Kidney epithelial cell (primary cell): ENCODE data around the gene HDGFL3. TPM values are rescaled to one million over a fixed set of nuclear protein-coding genes. Genes with fewer than 3 reads are reported as not detected.
"Not testable (repeated sequence)": the region's sequence is repeated elsewhere in the genome, so short reads cannot be mapped to it uniquely, and the experiment has no call there.

Experiments used
- DNase-seq: peaks from one replicate; pipeline ENCODE4 v3.0.0-alpha.2; 2010; ENCODE audit warnings: low read depth
- H3K27me3 ChIP-seq: 2 replicates; pipeline ENCODE4 v1.6.0; 2011; ENCODE audit warnings: low read length; ENCODE audit not compliant: control insufficient read depth, insufficient read depth
- H3K36me3 ChIP-seq: 2 replicates; pipeline ENCODE4 v1.5.1; 2011; ENCODE audit warnings: low read length; ENCODE audit not compliant: control insufficient read depth, insufficient read depth
- H3K4me3 ChIP-seq: 2 replicates; pipeline ENCODE4 v1.5.1; 2011; ENCODE audit warnings: low read depth, mild to moderate bottlenecking, control low read depth, low read length
- total RNA-seq: library from RNA; depleted of rRNA; stranded (reverse); fragments of >200 nt; gene quantifications from 2 replicates; pipeline ENCODE4 v1.2.3, GENCODE V29; 2015
- TF ChIP-seq, protein P1 (sequence below): IDR thresholded peaks from 2 replicates; pipeline ENCODE4 v1.5.1; 2011; ENCODE audit warnings: mild to moderate bottlenecking, moderate library complexity, low read length, control low read depth, inconsistent platforms; ENCODE audit not compliant: insufficient read depth, poor library complexity, severe bottlenecking

The HDGFL3 gene
- total RNA-seq, 1 donor from 2014 or later, result 77.3 TPM

- Histone ChIP-seq H3K4me3 (no peak overlapping the region), H3K36me3 (no peaks in the 10 kb centered on the region), H3K27me3 (peaks cover 3% of the 10 kb centered on the region)
- DNase-seq, result no peak
- TF ChIP-seq, protein P1, sequence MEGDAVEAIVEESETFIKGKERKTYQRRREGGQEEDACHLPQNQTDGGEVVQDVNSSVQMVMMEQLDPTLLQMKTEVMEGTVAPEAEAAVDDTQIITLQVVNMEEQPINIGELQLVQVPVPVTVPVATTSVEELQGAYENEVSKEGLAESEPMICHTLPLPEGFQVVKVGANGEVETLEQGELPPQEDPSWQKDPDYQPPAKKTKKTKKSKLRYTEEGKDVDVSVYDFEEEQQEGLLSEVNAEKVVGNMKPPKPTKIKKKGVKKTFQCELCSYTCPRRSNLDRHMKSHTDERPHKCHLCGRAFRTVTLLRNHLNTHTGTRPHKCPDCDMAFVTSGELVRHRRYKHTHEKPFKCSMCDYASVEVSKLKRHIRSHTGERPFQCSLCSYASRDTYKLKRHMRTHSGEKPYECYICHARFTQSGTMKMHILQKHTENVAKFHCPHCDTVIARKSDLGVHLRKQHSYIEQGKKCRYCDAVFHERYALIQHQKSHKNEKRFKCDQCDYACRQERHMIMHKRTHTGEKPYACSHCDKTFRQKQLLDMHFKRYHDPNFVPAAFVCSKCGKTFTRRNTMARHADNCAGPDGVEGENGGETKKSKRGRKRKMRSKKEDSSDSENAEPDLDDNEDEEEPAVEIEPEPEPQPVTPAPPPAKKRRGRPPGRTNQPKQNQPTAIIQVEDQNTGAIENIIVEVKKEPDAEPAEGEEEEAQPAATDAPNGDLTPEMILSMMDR, result no peak
These were observed 105.3 kb downstream of the HDGFL3 start for GRCh38 chr15:83102346-83102745.

DNA sequence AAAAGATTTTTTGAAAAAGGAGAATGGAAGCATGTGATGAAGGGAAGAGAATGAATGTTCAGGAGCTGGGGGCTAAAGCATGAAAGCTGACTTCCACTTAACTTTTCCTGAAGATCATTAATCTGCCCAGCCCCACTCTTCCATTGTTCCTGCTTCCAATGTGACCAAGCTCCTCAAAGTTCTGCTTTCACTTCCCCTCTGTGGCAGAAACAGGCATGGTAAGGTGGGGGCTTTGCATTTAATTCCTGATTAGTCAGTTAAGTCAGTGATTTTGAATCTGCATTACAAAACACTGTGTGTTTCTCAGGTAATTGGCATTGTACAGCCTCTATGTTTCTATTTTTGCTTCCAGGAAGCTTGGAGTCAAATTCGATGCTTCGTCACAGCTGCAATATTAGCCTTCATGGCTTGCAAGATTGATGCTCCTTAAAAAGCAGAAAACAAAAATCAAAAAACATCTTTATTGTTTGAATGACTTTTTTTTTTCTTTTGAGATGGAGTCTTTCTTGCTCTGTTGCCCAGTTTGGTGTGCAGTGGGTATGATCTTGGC is 107.5 kb downstream of the HDGFL3 start:
- Histone ChIP-seq H3K4me3 (no peak overlapping the region), H3K27me3 (no peaks in the 10 kb centered on the region), H3K36me3 (no peaks in the 10 kb centered on the region)
- no peak for DNase-seq
- TF ChIP-seq, protein P1, result no peak

- Histone ChIP-seq H3K36me3 (no peaks in the 10 kb centered on the region), H3K4me3 (no peak overlapping the region), H3K27me3 (no peaks in the 10 kb centered on the region)
- TF ChIP-seq, protein P1, result no peak
- DNase-seq, result no peak
These were observed 108.3 kb downstream of the HDGFL3 start for GRCh38 chr15:83099290-83099689.

GRCh38 chr15:83098079-83098478 is 109.5 kb downstream of the HDGFL3 start:
- Histone ChIP-seq H3K36me3 (no peaks in the 10 kb centered on the region), H3K27me3 (no peaks in the 10 kb centered on the region), H3K4me3 (no peak overlapping the region)
- DNase-seq, result no peak
- TF ChIP-seq, protein P1, result no peak

DNA sequence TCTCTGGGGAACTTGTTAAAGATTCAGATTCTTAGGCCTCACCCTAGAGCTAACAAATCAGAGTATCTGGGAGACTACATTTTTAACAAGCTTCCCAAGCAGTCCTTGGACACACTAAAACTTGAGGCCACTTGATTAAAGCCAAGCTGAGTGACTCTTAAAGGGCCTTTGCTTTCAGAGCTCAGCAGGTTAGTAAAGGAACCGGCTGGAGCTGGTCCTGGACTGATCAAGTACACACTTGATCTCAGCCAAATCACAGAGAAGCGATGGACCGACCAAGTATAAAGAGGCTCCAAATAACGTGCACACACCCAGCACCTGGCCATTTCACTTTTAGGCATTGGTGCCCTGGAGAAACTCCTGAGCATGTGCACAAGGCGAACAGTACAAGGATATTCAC is 113.0 kb downstream of the HDGFL3 start:
- Histone ChIP-seq H3K27me3 (no peaks in the 10 kb centered on the region), H3K36me3 (no peaks in the 10 kb centered on the region), H3K4me3 (no peak overlapping the region)
- no peak for DNase-seq
- TF ChIP-seq, protein P1, result no peak

DNA sequence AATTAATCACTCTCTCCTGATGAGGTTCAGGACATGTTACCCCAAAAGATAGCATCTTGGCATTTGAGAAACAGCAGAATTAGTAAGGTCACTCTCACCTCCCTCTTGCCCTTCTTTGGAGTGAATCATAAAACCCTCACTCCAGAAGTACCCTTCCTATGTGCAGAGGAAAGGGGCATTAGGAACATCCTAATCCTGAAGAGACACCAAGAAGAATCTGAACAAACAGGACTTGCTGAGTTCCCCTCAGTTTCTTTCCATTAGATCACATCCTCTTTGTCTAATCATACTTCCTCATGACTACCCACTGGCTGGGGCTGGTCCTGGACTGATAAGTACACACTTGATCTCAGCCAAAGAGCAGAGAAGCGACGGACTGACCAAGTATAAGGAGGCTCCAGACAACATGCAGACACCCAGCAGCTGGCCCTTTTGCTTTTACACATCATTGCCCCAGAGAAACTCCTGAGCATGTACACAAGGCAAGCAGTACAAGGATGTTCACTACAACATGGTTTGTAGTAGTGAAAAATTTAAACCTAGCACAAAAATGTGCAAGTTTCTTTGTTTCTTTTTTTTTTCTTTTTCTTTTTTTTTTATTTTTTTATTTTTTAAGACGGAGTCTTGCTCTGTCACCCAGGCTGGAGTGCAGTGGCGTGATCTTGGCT is 115.2 kb downstream of the HDGFL3 start:
- no peak for DNase-seq
- no peaks in the 10 kb centered on the region for H3K27me3 ChIP-seq
- no peaks in the 10 kb centered on the region for H3K36me3 ChIP-seq
- no peak overlapping the region for H3K4me3 ChIP-seq
- TF ChIP-seq, protein P1, result no peak

DNA sequence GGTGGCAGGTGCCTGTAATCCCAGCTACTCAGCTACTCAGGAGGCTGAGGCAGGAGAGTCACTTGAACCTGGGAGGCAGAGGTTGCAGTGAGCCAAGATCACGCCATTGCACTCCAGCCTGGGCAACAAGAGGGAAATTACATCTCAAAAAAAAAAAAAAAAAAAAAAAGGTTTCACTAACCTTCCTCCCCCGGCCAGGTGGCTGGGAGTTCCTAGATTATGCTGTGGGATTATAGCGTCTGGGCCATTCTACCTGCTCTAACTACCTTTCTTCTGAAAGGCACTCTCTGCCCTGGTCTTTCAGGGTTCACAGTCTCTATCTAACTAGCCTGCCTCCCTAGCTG is 115.7 kb downstream of the HDGFL3 start:
- not testable (repeated sequence) for DNase-seq

More for the DNA sequence above, 115.7 kb downstream of the HDGFL3 start:
- H3K4me3 ChIP-seq, H3K36me3 ChIP-seq, H3K27me3 ChIP-seq: not testable (repeated sequence)
